Neutrophil (primary cell): ENCODE results near the gene SH3RF3.

Experiments used
- H3K27ac ChIP-seq: fragments of 200-600 bp; sonication (generic); 2 replicates; pipeline ENCODE4 v1.5.1; 2016; ENCODE audit warnings: mild to moderate bottlenecking, moderate library complexity
- H3K27me3 ChIP-seq: fragments of 200-600 bp; sonication (generic); 2 replicates; pipeline ENCODE4 v1.6.0; 2016; ENCODE audit warnings: mild to moderate bottlenecking
- H3K36me3 ChIP-seq: fragments of 200-600 bp; sonication (generic); 2 replicates; pipeline ENCODE4 v1.5.1; 2017
- H3K4me1 ChIP-seq, 2 experiments: fragments of 200-600 bp in 1 of 2; sonication (generic) in 1 of 2; 1 replicate in 1 of 2; 2 replicates in 1 of 2; pipeline versions ENCODE4 v1.5.1 to v1.6.1; 2013 to 2016; ENCODE audit warnings: low read depth in 1 of 2, low read length in 1 of 2, mild to moderate bottlenecking in 1 of 2, moderate library complexity in 1 of 2; ENCODE audit not compliant: control insufficient read depth in 1 of 2, insufficient read depth in 1 of 2
- H3K4me3 ChIP-seq, 2 experiments: fragments of 200-600 bp in 1 of 2; sonication (generic) in 1 of 2; 1 replicate in 1 of 2; 2 replicates in 1 of 2; pipeline ENCODE4 v1.5.1; 2013 to 2016; ENCODE audit warnings: low read depth in 1 of 2, low read length in 1 of 2, mild to moderate bottlenecking in 1 of 2, moderate library complexity in 1 of 2
- H3K9me3 ChIP-seq: fragments of 200-600 bp; sonication (generic); 2 replicates; pipeline ENCODE4 v1.5.1; 2016
- CTCF ChIP-seq: fragments of 200-600 bp; sonication (generic); IDR thresholded peaks from 2 replicates; pipeline ENCODE4 v1.5.1; 2016; ENCODE audit warnings: antibody characterized with exemption

Gene SH3RF3

GRCh38 chr2:109304731-109305470, 175.9 kb downstream of the SH3RF3 start:
- peak overlapping the region; percentile 63 for H3K27ac ChIP-seq
- H3K4me3 ChIP-seq, result no peak overlapping the region
- H3K4me1 ChIP-seq, result peaks cover 13 to 16% of the 10 kb centered on the region in 2 experiments
- no peaks in the 10 kb centered on the region for H3K27me3 ChIP-seq
- H3K36me3 ChIP-seq, result no peaks in the 10 kb centered on the region
- TF ChIP-seq CTCF, result no peak
- no peaks in the 10 kb centered on the region for H3K9me3 ChIP-seq

- H3K27ac ChIP-seq, result no peak overlapping the region
- no peaks in the 10 kb centered on the region for H3K36me3 ChIP-seq
- no peak overlapping the region for H3K4me3 ChIP-seq
- H3K27me3 ChIP-seq, result no peaks in the 10 kb centered on the region
- peaks cover 13 to 16% of the 10 kb centered on the region in 2 experiments for H3K4me1 ChIP-seq
- TF ChIP-seq CTCF, result no peak
- no peaks in the 10 kb centered on the region for H3K9me3 ChIP-seq
Observed at GRCh38 chr2:109305490-109306167, 176.6 kb downstream of the SH3RF3 start.

- H3K9me3 ChIP-seq, result no peaks in the 10 kb centered on the region
- no peaks in the 10 kb centered on the region for H3K36me3 ChIP-seq
- peaks cover 13 to 16% of the 10 kb centered on the region in 2 experiments for H3K4me1 ChIP-seq
- no peak for TF ChIP-seq CTCF
- no peak overlapping the region for H3K4me3 ChIP-seq
- H3K27ac ChIP-seq, result no peak overlapping the region
- no peaks in the 10 kb centered on the region for H3K27me3 ChIP-seq
Observed at GRCh38 chr2:109306190-109306589, 177.2 kb downstream of the SH3RF3 start.

GRCh38 chr2:109311771-109312170, 182.8 kb downstream of the SH3RF3 start:
- H3K4me1 ChIP-seq, result no peaks in the 10 kb centered on the region
- no peak for TF ChIP-seq CTCF
- H3K27me3 ChIP-seq, result no peaks in the 10 kb centered on the region

GRCh38 chr2:109312902-109313301, 183.9 kb downstream of the SH3RF3 start:
- H3K4me1 ChIP-seq, result no peaks in the 10 kb centered on the region
- no peak overlapping the region for H3K4me3 ChIP-seq
- H3K27me3 ChIP-seq, result no peaks in the 10 kb centered on the region
- no peak overlapping the region for H3K27ac ChIP-seq
- H3K9me3 ChIP-seq, result no peaks in the 10 kb centered on the region
- no peak for TF ChIP-seq CTCF
- H3K36me3 ChIP-seq, result no peaks in the 10 kb centered on the region

More at GRCh38 chr2:109311771-109312170, 182.8 kb downstream of the SH3RF3 start:
- H3K4me3 ChIP-seq, result no peak overlapping the region
- no peaks in the 10 kb centered on the region for H3K36me3 ChIP-seq
- H3K9me3 ChIP-seq, result no peaks in the 10 kb centered on the region
- H3K27ac ChIP-seq, result no peak overlapping the region
